Ascending aorta (tissue), 2 donors: ENCODE data around the gene ZC3H4. TPM values are rescaled to one million over a fixed set of nuclear protein-coding genes. Genes with fewer than 3 reads are reported as not detected.
"Not testable (repeated sequence)": the region's sequence is repeated elsewhere in the genome, so short reads cannot be mapped to it uniquely, and the experiment has no call there.

Source experiments
- DNase-seq, 2 donors: peaks; one replicate each; pipeline ENCODE4 v3.0.0-alpha.2; 2019; ENCODE audit warnings: low spot score in 2 of 2
- H3K27ac ChIP-seq, 2 donors: fragments of 200-600 bp; sonication (generic); one replicate each; pipeline ENCODE4 v1.5.1; 2016 to 2017; ENCODE audit warnings: mild to moderate bottlenecking in 1 of 2
- H3K27me3 ChIP-seq: fragments of 200-600 bp; sonication (generic); one replicate; pipeline ENCODE4 v1.5.1; 2017
- H3K36me3 ChIP-seq, 2 donors: fragments of 200-600 bp; sonication (generic); one replicate each; pipeline ENCODE4 v1.5.1; 2016
- H3K4me1 ChIP-seq, 2 donors: fragments of 200-600 bp; sonication (generic); one replicate each; pipeline ENCODE4 v1.5.1; 2016 to 2017; ENCODE audit warnings: mild to moderate bottlenecking in 1 of 2
- H3K4me3 ChIP-seq, 2 donors: fragments of 200-600 bp; sonication (generic); one replicate each; pipeline ENCODE4 v1.5.1; 2016 to 2017; ENCODE audit warnings: mild to moderate bottlenecking in 1 of 2
- H3K9me3 ChIP-seq, 2 donors: fragments of 200-600 bp; sonication (generic); one replicate each; pipeline ENCODE4 v1.5.1; 2016
- CTCF ChIP-seq, 3 experiments: fragments of 200-600 bp in 2 of 3; fragments of 450-650 bp in 1 of 3; sonication (generic) in 2 of 3; IDR thresholded peaks; one replicate each; pipeline ENCODE4 v1.5.1; 2016 to 2019; ENCODE audit warnings: antibody characterized with exemption in 3 of 3, mild to moderate bottlenecking in 1 of 3, moderate library complexity in 1 of 3
- intact Hi-C: fragments of 100-400 bp; cut with DNase I; formaldehyde crosslinking; loops from one replicate; pipeline ENCODE4 v1.15.1; 2023
- total RNA-seq: library from RNA; depleted of rRNA; stranded (reverse); fragments of >200 nt; gene quantifications from one replicate; pipeline ENCODE4 v1.1.0, GENCODE V29; 2016

The ZC3H4 gene
- total RNA-seq, 1 donor from 2014 or later: 24.6 TPM

GRCh38 chr19:47105874-47106273, 7.7 kb downstream of the ZC3H4 start:
- no peak for TF ChIP-seq CTCF (IDR thresholded peaks at IDR 0.05)
- Histone ChIP-seq H3K9me3 (no peaks in the 10 kb centered on the region), H3K4me1 (peaks cover 8 to 50% of the 10 kb centered on the region in 2 donors), H3K36me3 (no peaks in the 10 kb centered on the region), H3K27ac (peak overlapping the region; percentile 67 to 100), H3K27me3 (no peaks in the 10 kb centered on the region), H3K4me3 (no peak overlapping the region)
- intact Hi-C loops: no loop called here
- DNase-seq: no peak

- intact Hi-C loops: no loop called here
- H3K4me3 ChIP-seq: no peak overlapping the region
- H3K27ac ChIP-seq: no peak overlapping the region
- no peaks in the 10 kb centered on the region for H3K9me3 ChIP-seq
- peaks cover 8 to 49% of the 10 kb centered on the region in 2 donors for H3K4me1 ChIP-seq
- TF ChIP-seq CTCF (IDR thresholded peaks at IDR 0.05): no peak
- no peaks in the 10 kb centered on the region for H3K36me3 ChIP-seq
- no peak for DNase-seq
- no peaks in the 10 kb centered on the region for H3K27me3 ChIP-seq
Observed at GRCh38 chr19:47104680-47105079, 8.9 kb downstream of the ZC3H4 start.

GRCh38 chr19:47102346-47103060, 11.1 kb downstream of the ZC3H4 start:
- peaks cover 8 to 38% of the 10 kb centered on the region in 2 donors for H3K4me1 ChIP-seq
- no peak for TF ChIP-seq CTCF (IDR thresholded peaks at IDR 0.05)

GRCh38 chr19:47101116-47101515, 12.5 kb downstream of the ZC3H4 start:
- H3K27me3 ChIP-seq, H3K36me3 ChIP-seq, H3K4me3 ChIP-seq, intact Hi-C loops, DNase-seq, H3K27ac ChIP-seq, H3K9me3 ChIP-seq: not testable (repeated sequence)
- peaks cover 1 to 32% of the 10 kb centered on the region in 2 donors for H3K4me1 ChIP-seq

More at GRCh38 chr19:47102346-47103060, 11.1 kb downstream of the ZC3H4 start:
- H3K36me3 ChIP-seq: no peaks in the 10 kb centered on the region
- DNase-seq: no peak
- H3K27me3 ChIP-seq: no peaks in the 10 kb centered on the region
- peak overlapping the region in 1 of 2 donors; percentile 4 for H3K27ac ChIP-seq
- intact Hi-C loops: no loop called here
- no peak overlapping the region for H3K4me3 ChIP-seq
- H3K9me3 ChIP-seq: no peaks in the 10 kb centered on the region

- intact Hi-C loops: no loop called here
- no peak for TF ChIP-seq CTCF (IDR thresholded peaks at IDR 0.05)
- Histone ChIP-seq H3K36me3 (no peaks in the 10 kb centered on the region), H3K9me3 (no peaks in the 10 kb centered on the region), H3K27ac (no peak overlapping the region), H3K4me1 (peaks cover 0 to 31% of the 10 kb centered on the region in 2 donors), H3K4me3 (no peak overlapping the region), H3K27me3 (no peaks in the 10 kb centered on the region)
- DNase-seq: no peak
Observed at GRCh38 chr19:47100290-47100689, 13.3 kb downstream of the ZC3H4 start.

- peaks cover 2 to 25% of the 10 kb centered on the region in 2 donors for H3K4me1 ChIP-seq
- DNase-seq: no peak
- H3K9me3 ChIP-seq: no peaks in the 10 kb centered on the region
- H3K36me3 ChIP-seq: no peaks in the 10 kb centered on the region
- H3K27me3 ChIP-seq: no peaks in the 10 kb centered on the region
- no peak overlapping the region for H3K4me3 ChIP-seq
- no peak for TF ChIP-seq CTCF (IDR thresholded peaks at IDR 0.05)
- H3K27ac ChIP-seq: no peak overlapping the region
- intact Hi-C loops: no loop called here
Observed at GRCh38 chr19:47099576-47100050, 14.0 kb downstream of the ZC3H4 start.
